ENCODE data around the gene PSAPL1.
"Not testable (repeated sequence)": the region's sequence is repeated elsewhere in the genome, so short reads cannot be mapped to it uniquely, and the experiment has no call there.

Gene PSAPL1

GRCh38 chr4:7458477-7458876 is 23.7 kb upstream of the PSAPL1 start:
- DNase-seq (ENCODE audit: low read depth) = no peak

- DNase-seq (ENCODE audit: low read depth) = no peak
Observed at GRCh38 chr4:7458066-7458425, 23.3 kb upstream of the PSAPL1 start.

- no peak for DNase-seq (ENCODE audit: low read depth)
Observed at GRCh38 chr4:7457201-7458065, 22.7 kb upstream of the PSAPL1 start.

- DNase-seq (ENCODE audit: low read depth) = not testable (repeated sequence)
Observed at GRCh38 chr4:7452802-7453201, 18.1 kb upstream of the PSAPL1 start.

- no peak for DNase-seq (ENCODE audit: low read depth)
Observed at GRCh38 chr4:7451800-7452199, 17.1 kb upstream of the PSAPL1 start.

GRCh38 chr4:7451434-7451789 is 16.7 kb upstream of the PSAPL1 start:
- no peak for DNase-seq (ENCODE audit: low read depth)

GRCh38 chr4:7450775-7451433 is 16.2 kb upstream of the PSAPL1 start:
- no peak for DNase-seq (ENCODE audit: low read depth)

GRCh38 chr4:7448036-7448435 is 13.3 kb upstream of the PSAPL1 start:
- DNase-seq (ENCODE audit: low read depth) = no peak

GRCh38 chr4:7447236-7447635 is 12.5 kb upstream of the PSAPL1 start:
- DNase-seq (ENCODE audit: low read depth) = no peak

- DNase-seq (ENCODE audit: low read depth) = no peak
Observed at GRCh38 chr4:7444731-7445130, 10.0 kb upstream of the PSAPL1 start.

GRCh38 chr4:7444314-7444713 is 9.6 kb upstream of the PSAPL1 start:
- no peak for DNase-seq (ENCODE audit: low read depth)

- no peak for DNase-seq (ENCODE audit: low read depth)
Observed at GRCh38 chr4:7442574-7443162, 7.9 kb upstream of the PSAPL1 start.

- DNase-seq (ENCODE audit: low read depth) = no peak
Observed at GRCh38 chr4:7441201-7441600, 6.5 kb upstream of the PSAPL1 start.

- no peak for DNase-seq (ENCODE audit: low read depth)
Observed at GRCh38 chr4:7439699-7440098, 5.0 kb upstream of the PSAPL1 start.

- no peak for DNase-seq (ENCODE audit: low read depth)
Observed at GRCh38 chr4:7436256-7436655, 1.5 kb upstream of the PSAPL1 start.

- no peak for DNase-seq (ENCODE audit: low read depth)
Observed at GRCh38 chr4:7435471-7436061, 836 bp upstream of the PSAPL1 start.

- DNase-seq (ENCODE audit: low read depth) = no peak
Observed at GRCh38 chr4:7434141-7434765, 477 bp downstream of the PSAPL1 start.

GRCh38 chr4:7433376-7434140 is 1.2 kb downstream of the PSAPL1 start:
- no peak for DNase-seq (ENCODE audit: low read depth)

- DNase-seq (ENCODE audit: low read depth) = no peak
Observed at GRCh38 chr4:7432531-7433375, 2.0 kb downstream of the PSAPL1 start.

- no peak for DNase-seq (ENCODE audit: low read depth)
Observed at GRCh38 chr4:7431696-7432530, 2.8 kb downstream of the PSAPL1 start.
